PFSK-1 (cell line): Measurements from ENCODE around the gene HECTD2.

Source experiments
- FOXP2 ChIP-seq: optimal IDR thresholded peaks from 2 replicates; pipeline ENCODE3; 2011; ENCODE audit warnings: borderline replicate concordance, control low read depth, inconsistent platforms; ENCODE audit not compliant: insufficient read depth; ENCODE audit errors: extremely low read length, extremely low read depth
- POLR2AphosphoS5 ChIP-seq: IDR thresholded peaks from 2 replicates; pipeline ENCODE4 v1.6.1; 2012; ENCODE audit warnings: low read depth, mild to moderate bottlenecking, control low read depth, low read length, moderate library complexity
- SIN3A ChIP-seq: IDR thresholded peaks from 2 replicates; pipeline ENCODE4 v1.6.1; 2012; ENCODE audit warnings: mild to moderate bottlenecking, low read length, moderate library complexity, borderline replicate concordance; ENCODE audit not compliant: insufficient read depth
- TAF1 ChIP-seq: IDR thresholded peaks from 2 replicates; pipeline ENCODE4 v1.6.1; 2012; ENCODE audit warnings: low read length, control low read depth, borderline replicate concordance; ENCODE audit not compliant: insufficient read depth
- TF ChIP-seq, protein P1 (sequence below), 2 experiments: IDR thresholded peaks; 2 replicates each; pipeline versions ENCODE4 v1.6.1 to v1.8.0; 2011 to 2012; ENCODE audit warnings: low read depth in 2 of 2, low read length in 2 of 2, control low read depth in 1 of 2, inconsistent platforms in 1 of 2, mild to moderate bottlenecking in 1 of 2, moderate library complexity in 1 of 2; ENCODE audit not compliant: insufficient read depth in 1 of 2

- no peak for TF ChIP-seq POLR2AphosphoS5
- TF ChIP-seq, protein P1, sequence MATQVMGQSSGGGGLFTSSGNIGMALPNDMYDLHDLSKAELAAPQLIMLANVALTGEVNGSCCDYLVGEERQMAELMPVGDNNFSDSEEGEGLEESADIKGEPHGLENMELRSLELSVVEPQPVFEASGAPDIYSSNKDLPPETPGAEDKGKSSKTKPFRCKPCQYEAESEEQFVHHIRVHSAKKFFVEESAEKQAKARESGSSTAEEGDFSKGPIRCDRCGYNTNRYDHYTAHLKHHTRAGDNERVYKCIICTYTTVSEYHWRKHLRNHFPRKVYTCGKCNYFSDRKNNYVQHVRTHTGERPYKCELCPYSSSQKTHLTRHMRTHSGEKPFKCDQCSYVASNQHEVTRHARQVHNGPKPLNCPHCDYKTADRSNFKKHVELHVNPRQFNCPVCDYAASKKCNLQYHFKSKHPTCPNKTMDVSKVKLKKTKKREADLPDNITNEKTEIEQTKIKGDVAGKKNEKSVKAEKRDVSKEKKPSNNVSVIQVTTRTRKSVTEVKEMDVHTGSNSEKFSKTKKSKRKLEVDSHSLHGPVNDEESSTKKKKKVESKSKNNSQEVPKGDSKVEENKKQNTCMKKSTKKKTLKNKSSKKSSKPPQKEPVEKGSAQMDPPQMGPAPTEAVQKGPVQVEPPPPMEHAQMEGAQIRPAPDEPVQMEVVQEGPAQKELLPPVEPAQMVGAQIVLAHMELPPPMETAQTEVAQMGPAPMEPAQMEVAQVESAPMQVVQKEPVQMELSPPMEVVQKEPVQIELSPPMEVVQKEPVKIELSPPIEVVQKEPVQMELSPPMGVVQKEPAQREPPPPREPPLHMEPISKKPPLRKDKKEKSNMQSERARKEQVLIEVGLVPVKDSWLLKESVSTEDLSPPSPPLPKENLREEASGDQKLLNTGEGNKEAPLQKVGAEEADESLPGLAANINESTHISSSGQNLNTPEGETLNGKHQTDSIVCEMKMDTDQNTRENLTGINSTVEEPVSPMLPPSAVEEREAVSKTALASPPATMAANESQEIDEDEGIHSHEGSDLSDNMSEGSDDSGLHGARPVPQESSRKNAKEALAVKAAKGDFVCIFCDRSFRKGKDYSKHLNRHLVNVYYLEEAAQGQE (IDR thresholded peaks at IDR 0.05; ENCODE audit: insufficient read depth in 1 of 2, low read depth in 2 of 2, low read length in 2 of 2) = no peak
- TF ChIP-seq FOXP2 = no peak
- no peak for TF ChIP-seq SIN3A
- no peak for TF ChIP-seq TAF1
Measured at GRCh38 chr10:91552274-91553095, 142.3 kb downstream of the HECTD2 start.
